GM23338 (cell line): ENCODE data around the gene ASPHD1.

Experiments
- CTCF ChIP-seq, 2 experiments: fragments of 200-600 bp in 1 of 2; sonication (generic) in 1 of 2; conservative IDR thresholded peaks; 2 replicates each; pipeline versions ENCODE4 v1.5.1 to v1.6.1; 2016 to 2017; ENCODE audit warnings: antibody characterized with exemption in 2 of 2, low read depth in 2 of 2, mild to moderate bottlenecking in 2 of 2, moderate library complexity in 1 of 2
- POLR2AphosphoS5 ChIP-seq: IDR thresholded peaks from 2 replicates; pipeline ENCODE4 v1.6.1; 2016; ENCODE audit warnings: antibody characterized with exemption, low read depth
- STAT1 ChIP-seq: IDR thresholded peaks from one replicate; pipeline ENCODE4 v1.6.1; 2016; ENCODE audit warnings: antibody characterized with exemption; ENCODE audit not compliant: unreplicated experiment

- TF ChIP-seq CTCF (conservative IDR thresholded peaks at IDR 0.05; ENCODE audit: low read depth in 2 of 2) (no peak), STAT1 (no peak), POLR2AphosphoS5 (no peak)
Observed at GRCh38 chr16:29875206-29875605, 25.1 kb upstream of the ASPHD1 start.
